Transverse colon (tissue), 4 donors: ENCODE results near the gene SLIT2. TPM values are rescaled to one million over a fixed set of nuclear protein-coding genes. Genes with fewer than 3 reads are reported as not detected.

Experiments used
- DNase-seq: peaks from one replicate; pipeline ENCODE4 v3.0.0-alpha.2; 2019
- H3K27ac ChIP-seq, 4 donors: fragments of 200-600 bp; sonication (generic); 2 replicates each; pipeline ENCODE4 v1.5.1; 2016 to 2018; ENCODE audit warnings: inconsistent platforms in 4 of 4
- H3K27me3 ChIP-seq: fragments of 200-600 bp; sonication (generic); 2 replicates; pipeline ENCODE4 v1.5.1; 2017; ENCODE audit warnings: inconsistent platforms
- H3K36me3 ChIP-seq, 4 donors: fragments of 200-600 bp; sonication (generic); 2 replicates each; pipeline ENCODE4 v1.5.1; 2017 to 2019; ENCODE audit warnings: inconsistent platforms in 4 of 4
- H3K4me1 ChIP-seq, 4 donors: fragments of 200-600 bp; sonication (generic); 2 replicates each; pipeline ENCODE4 v1.5.1; 2017 to 2020; ENCODE audit warnings: inconsistent platforms in 4 of 4
- H3K4me3 ChIP-seq, 4 donors: fragments of 200-600 bp; sonication (generic); 1 replicate in 1 of 4; 2 replicates in 3 of 4; pipeline versions ENCODE4 v1.5.1 to v1.6.1; 2017 to 2019; ENCODE audit warnings: inconsistent platforms in 4 of 4
- H3K9me3 ChIP-seq, 2 donors: fragments of 200-600 bp; sonication (generic); 2 replicates each; pipeline ENCODE4 v1.5.1; 2017 to 2019; ENCODE audit warnings: inconsistent platforms in 2 of 2
- CTCF ChIP-seq, 5 experiments: fragments of 200-600 bp in 3 of 5; fragments of 450-650 bp in 2 of 5; sonication (generic) in 3 of 5; IDR thresholded peaks; 1 replicate in 2 of 5; 2 replicates in 3 of 5; pipeline ENCODE4 v1.5.1; 2016 to 2017; ENCODE audit warnings: antibody characterized with exemption in 5 of 5, inconsistent platforms in 3 of 5, mild to moderate bottlenecking in 2 of 5, moderate library complexity in 1 of 5
- EP300 ChIP-seq: sonication (generic); formaldehyde crosslinking; IDR thresholded peaks from one replicate; pipeline ENCODE4 v1.6.1; 2017; ENCODE audit warnings: antibody characterized with exemption, low read depth
- POLR2A ChIP-seq: fragments of 450-650 bp; IDR thresholded peaks from one replicate; pipeline ENCODE4 v1.6.1; 2016; ENCODE audit warnings: antibody characterized with exemption, mild to moderate bottlenecking, moderate library complexity
- POLR2AphosphoS5 ChIP-seq, 3 donors: sonication (generic); formaldehyde crosslinking; IDR thresholded peaks; one replicate each; pipeline ENCODE4 v1.6.1; 2016; ENCODE audit warnings: antibody characterized with exemption in 3 of 3
- WGBS, 2 donors: methylation state at CpG; one replicate each; pipeline ENCODE4 v1.1.5; 2018; ENCODE audit warnings: low coverage in 1 of 2; 5-methylcytosine and 5-hydroxymethylcytosine counted together
- in situ Hi-C, 4 donors: fragments of 200-750 bp; cut with MboI; loops; one replicate each; pipeline versions ENCODE4 v1.15.0 to v1.15.1; 2017; ENCODE audit warnings: low sequenced_read_pairs in 3 of 4, low pct_ligation_motif_present in 1 of 4, low pct_unique_long_range_greater_than_20kb in 1 of 4
- intact Hi-C: fragments of 100-400 bp; cut with DNase I; formaldehyde crosslinking; loops from one replicate; pipeline ENCODE4 v1.15.1; 2023; ENCODE audit warnings: low total_unique reads
- total RNA-seq, 4 donors: library from RNA; depleted of rRNA; stranded (reverse); fragments of >200 nt; gene quantifications; one replicate each; pipeline ENCODE4 v1.1.0, GENCODE V29; 2016

Gene SLIT2
- total RNA-seq, 4 donors from 2014 or later, result 2.2 to 6.7 (median 5.6) TPM

DNA sequence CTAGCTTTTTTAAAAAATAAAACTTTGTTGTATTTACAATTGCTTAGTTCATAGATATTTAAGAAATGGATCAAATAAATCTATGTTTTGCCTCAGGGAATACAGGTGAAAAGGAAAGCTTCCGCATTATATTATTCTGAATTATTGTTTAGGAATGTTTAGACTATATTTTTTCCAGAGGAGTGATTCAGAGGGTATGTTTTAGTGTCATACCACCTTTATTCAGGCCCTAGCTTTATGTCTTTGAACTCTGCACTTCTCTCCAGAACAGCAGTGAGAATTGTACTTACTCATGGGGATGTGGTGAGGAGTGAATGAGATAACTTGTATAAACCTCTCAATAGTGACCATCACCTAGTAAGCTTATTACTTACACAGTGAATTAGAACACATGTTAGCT is 14.0 kb downstream of the SLIT2 start:
- in situ Hi-C loops, result no loop called here
- Histone ChIP-seq H3K36me3 (no peaks in the 10 kb centered on the region), H3K4me1 (no peaks in the 10 kb centered on the region), H3K4me3 (no peak overlapping the region), H3K27me3 (no peaks in the 10 kb centered on the region), H3K9me3 (no peaks in the 10 kb centered on the region), H3K27ac (no peak overlapping the region)
- TF ChIP-seq POLR2A, result no peak
- intact Hi-C loops, result no loop called here
- no peak for DNase-seq
- WGBS, 2 donors, result 90 to 100% methylated on average over 1 of the region's 1 CpG

DNA sequence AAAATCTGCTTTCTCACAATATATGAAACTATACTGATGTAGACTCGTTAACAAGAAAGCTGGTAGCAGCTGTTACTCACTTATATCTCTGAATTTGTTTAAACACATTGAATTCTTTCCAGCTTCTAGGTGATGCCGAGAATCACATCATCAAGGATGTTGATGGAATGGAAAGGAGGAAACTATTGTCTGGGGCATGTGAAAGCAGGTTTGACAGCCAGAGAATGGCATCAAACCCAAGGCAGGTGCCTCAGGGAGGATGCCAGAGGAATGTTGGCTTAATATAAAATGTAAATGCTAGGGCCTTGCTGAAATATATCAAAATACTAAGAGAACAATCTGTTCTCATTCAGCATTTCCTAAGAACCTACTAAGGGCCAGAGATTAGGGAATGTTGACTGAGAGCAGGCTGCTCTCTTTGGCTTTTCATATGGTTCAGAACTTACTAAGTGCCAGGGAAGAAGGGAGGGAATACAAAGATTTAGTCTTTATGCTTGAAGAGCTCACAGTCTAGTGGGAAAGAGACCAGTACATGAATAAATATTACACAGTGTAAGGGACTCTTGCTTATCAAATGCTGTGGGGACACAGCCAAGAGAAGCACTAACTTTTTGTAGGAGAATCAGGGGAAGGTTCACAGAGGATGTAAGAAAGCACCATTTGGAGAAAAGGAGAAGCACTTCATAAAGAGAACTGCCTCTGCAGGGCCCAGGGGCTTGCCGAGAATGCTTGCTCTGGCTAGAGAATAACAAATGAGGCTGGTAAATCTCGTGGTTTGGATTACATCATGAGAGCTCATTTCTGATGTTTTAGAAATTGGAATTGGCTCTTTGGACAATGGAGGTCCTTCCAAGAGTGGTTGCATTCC is 14.7 kb downstream of the SLIT2 start:
- Histone ChIP-seq H3K9me3 (no peaks in the 10 kb centered on the region), H3K27ac (peak overlapping the region in 3 of 4 donors; percentile 35 to 38 (median 37)), H3K36me3 (no peaks in the 10 kb centered on the region), H3K27me3 (no peaks in the 10 kb centered on the region), H3K4me3 (no peak overlapping the region), H3K4me1 (no peaks in the 10 kb centered on the region)
- WGBS, 2 donors, result 63 to 86% methylated on average over 4 of the region's 4 CpGs
- intact Hi-C loops (no loop called here), in situ Hi-C loops (no loop called here)
- DNase-seq, result no peak
- TF ChIP-seq POLR2AphosphoS5 (IDR thresholded peaks at IDR 0.05) (no peak), EP300 (no peak), CTCF (IDR thresholded peaks at IDR 0.05) (no peak), POLR2A (no peak)

DNA sequence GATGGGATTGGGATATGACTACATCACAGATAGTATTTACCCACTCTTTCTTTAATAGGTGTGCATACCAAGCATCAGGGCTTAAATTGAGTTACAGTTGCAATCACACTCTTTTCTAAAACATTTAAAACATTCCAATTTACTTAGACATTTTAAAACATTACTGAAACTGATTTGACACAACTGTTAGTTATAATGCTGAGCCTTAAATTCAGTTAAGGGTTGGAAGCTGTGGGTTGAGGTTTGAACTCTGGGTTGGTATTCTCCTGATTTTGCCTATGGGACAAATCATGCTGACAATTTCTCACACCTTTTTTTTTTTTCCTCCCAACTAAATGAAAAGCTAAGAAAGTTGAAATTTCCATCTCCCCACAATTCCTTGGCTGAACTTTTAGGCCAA is 16.3 kb downstream of the SLIT2 start:
- H3K27me3 ChIP-seq, result no peaks in the 10 kb centered on the region
- H3K36me3 ChIP-seq, result no peaks in the 10 kb centered on the region
- no peak overlapping the region for H3K4me3 ChIP-seq
- DNase-seq, result no peak
- no peaks in the 10 kb centered on the region for H3K9me3 ChIP-seq
- in situ Hi-C loops, result no loop called here
- H3K4me1 ChIP-seq, result no peaks in the 10 kb centered on the region
- H3K27ac ChIP-seq, result no peak overlapping the region
- TF ChIP-seq EP300 (no peak), POLR2AphosphoS5 (IDR thresholded peaks at IDR 0.05) (no peak), CTCF (IDR thresholded peaks at IDR 0.05) (no peak), POLR2A (no peak)
- intact Hi-C loops, result no loop called here

- intact Hi-C loops, result no loop called here
- DNase-seq, result no peak
- in situ Hi-C loops, result no loop called here
- H3K27ac ChIP-seq, result no peak overlapping the region
- H3K36me3 ChIP-seq, result no peaks in the 10 kb centered on the region
- WGBS, 2 donors, result 55 to 63% methylated on average over 1 of the region's 1 CpG
- H3K4me3 ChIP-seq, result no peak overlapping the region
- H3K4me1 ChIP-seq, result no peaks in the 10 kb centered on the region
- H3K27me3 ChIP-seq, result no peaks in the 10 kb centered on the region
- no peaks in the 10 kb centered on the region for H3K9me3 ChIP-seq
- TF ChIP-seq EP300, result no peak
- TF ChIP-seq POLR2AphosphoS5 (IDR thresholded peaks at IDR 0.05), result no peak
- no peak for TF ChIP-seq CTCF (IDR thresholded peaks at IDR 0.05)
- no peak for TF ChIP-seq POLR2A
Measured at GRCh38 chr4:20269320-20269719, 17.6 kb downstream of the SLIT2 start.

GRCh38 chr4:20271950-20272349 is 20.2 kb downstream of the SLIT2 start:
- no peak overlapping the region for H3K4me3 ChIP-seq
- TF ChIP-seq CTCF (IDR thresholded peaks at IDR 0.05) (no peak), POLR2A (no peak), EP300 (no peak), POLR2AphosphoS5 (IDR thresholded peaks at IDR 0.05) (no peak)

More at GRCh38 chr4:20271950-20272349, 20.2 kb downstream of the SLIT2 start:
- intact Hi-C loops, result no loop called here
- no peaks in the 10 kb centered on the region for H3K4me1 ChIP-seq
- in situ Hi-C loops, result no loop called here
- 50 to 63% methylated on average over 3 of the region's 3 CpGs for WGBS, 2 donors
- no peak for DNase-seq
- H3K36me3 ChIP-seq, result no peaks in the 10 kb centered on the region
- no peaks in the 10 kb centered on the region for H3K9me3 ChIP-seq
- H3K27ac ChIP-seq, result no peak overlapping the region
- no peaks in the 10 kb centered on the region for H3K27me3 ChIP-seq
